ENCODE data around the gene PCDHB9. TPM values are rescaled to one million over a fixed set of nuclear protein-coding genes. Genes with fewer than 3 reads are reported as not detected.
"Not testable (repeated sequence)": the region's sequence is repeated elsewhere in the genome, so short reads cannot be mapped to it uniquely, and the experiment has no call there.

Gene PCDHB9
- total RNA-seq, 5 donors from 2014 or later (not counting 1 experiment from before 2014, with no cell fraction given) = 0.09 to 0.26 (median 0.23) TPM; not detected in 2

DNA sequence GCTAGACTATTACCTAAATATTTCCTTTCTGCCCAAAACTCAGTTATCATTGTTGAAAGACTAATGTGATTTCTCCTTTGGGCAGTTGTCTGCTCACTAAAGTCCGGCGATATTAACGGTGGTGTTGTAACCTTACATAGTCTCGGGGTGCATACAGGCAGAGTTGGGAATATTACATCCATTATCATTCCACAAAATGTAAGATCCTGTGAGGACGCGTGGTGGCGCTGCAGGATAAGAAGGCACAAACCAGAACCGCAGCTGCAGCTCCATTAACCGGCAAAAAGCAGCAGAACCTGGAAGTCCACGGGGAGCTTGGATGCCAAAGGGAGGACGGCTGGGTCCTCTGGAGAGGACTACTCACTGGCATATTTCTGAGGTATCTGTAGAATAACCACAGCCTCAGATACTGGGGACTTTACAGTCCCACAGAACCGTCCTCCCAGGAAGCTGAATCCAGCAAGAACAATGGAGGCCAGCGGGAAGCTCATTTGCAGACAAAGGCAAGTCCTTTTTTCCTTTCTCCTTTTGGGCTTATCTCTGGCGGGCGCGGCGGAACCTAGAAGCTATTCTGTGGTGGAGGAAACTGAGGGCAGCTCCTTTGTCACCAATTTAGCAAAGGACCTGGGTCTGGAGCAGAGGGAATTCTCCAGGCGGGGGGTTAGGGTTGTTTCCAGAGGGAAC, 26.8 kb downstream of the PCDHB9 start, which contains the start of gene PCDHB13:
PCDHB13 (plus strand) TSS at position 264 of the 684 bp plus-strand sequence; CDS start at position 469, 205 bp downstream.
- H3K4me3 ChIP-seq (ENCODE audit: control insufficient read depth in 1 of 2, extremely low read depth in 1 of 2, low read length in 1 of 2); H3K27ac ChIP-seq (ENCODE audit: low read length); H3K36me3 Mint-ChIP-seq; H3K4me1 ChIP-seq (ENCODE audit: control insufficient read depth in 1 of 2, extremely low read depth in 1 of 2, insufficient read depth in 2 of 2, low read length in 2 of 2); H3K27ac Mint-ChIP-seq; CTCF ChIA-PET; POLR2A ChIA-PET; H3K36me3 ChIP-seq (ENCODE audit: control insufficient read depth in 2 of 2, extremely low read depth in 1 of 2, insufficient read depth in 1 of 2, low read length in 1 of 2); H3K9me3 ChIP-seq; H3K4me1 Mint-ChIP-seq; ATAC-seq (replicated peaks in 1 of 4): not testable (repeated sequence)
- H3K4me3 Mint-ChIP-seq = peak within 1 kb of the TSS in 1 of 3 donors; percentile 44
- DNase-seq = peak in 6 of 35 experiments; percentile 2 to 48 (median 12)
- peaks cover 58 to 63% of the 10 kb centered on the region in 2 donors for H3K27me3 Mint-ChIP-seq
- WGBS (ENCODE audit: insufficient coverage) = no CpG with 5 or more reads among the region's 18 CpGs
- peaks cover 12 to 25% of the 10 kb centered on the region in 2 experiments for H3K27me3 ChIP-seq (replicated peaks in 1 of 2; ENCODE audit: control insufficient read depth in 2 of 2, extremely low read depth in 1 of 2, insufficient read depth in 2 of 2, low read length in 1 of 2)
- peaks cover 4 to 22% (median 18%) of the 10 kb centered on the region in 3 donors for H3K9me3 Mint-ChIP-seq

DNA sequence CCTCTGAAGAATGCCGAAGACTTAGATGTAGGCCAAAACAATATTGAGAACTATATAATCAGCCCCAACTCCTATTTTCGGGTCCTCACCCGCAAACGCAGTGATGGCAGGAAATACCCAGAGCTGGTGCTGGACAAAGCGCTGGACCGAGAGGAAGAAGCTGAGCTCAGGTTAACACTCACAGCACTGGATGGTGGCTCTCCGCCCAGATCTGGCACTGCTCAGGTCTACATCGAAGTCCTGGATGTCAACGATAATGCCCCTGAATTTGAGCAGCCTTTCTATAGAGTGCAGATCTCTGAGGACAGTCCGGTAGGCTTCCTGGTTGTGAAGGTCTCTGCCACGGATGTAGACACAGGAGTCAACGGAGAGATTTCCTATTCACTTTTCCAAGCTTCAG, 27.6 kb downstream of the PCDHB9 start:
- H3K9me3 ChIP-seq; H3K4me1 ChIP-seq (ENCODE audit: control insufficient read depth in 1 of 2, extremely low read depth in 1 of 2, insufficient read depth in 2 of 2, low read length in 2 of 2); ATAC-seq (replicated peaks in 1 of 4); CTCF ChIA-PET; H3K4me3 ChIP-seq (ENCODE audit: control insufficient read depth in 1 of 2, extremely low read depth in 1 of 2, low read length in 1 of 2); DNase-seq; H3K27ac ChIP-seq (ENCODE audit: low read length); H3K4me1 Mint-ChIP-seq; H3K36me3 Mint-ChIP-seq; H3K27ac Mint-ChIP-seq; H3K36me3 ChIP-seq (ENCODE audit: control insufficient read depth in 2 of 2, extremely low read depth in 1 of 2, insufficient read depth in 1 of 2, low read length in 1 of 2); H3K4me3 Mint-ChIP-seq: not testable (repeated sequence)
- peaks cover 54 to 59% of the 10 kb centered on the region in 2 donors for H3K27me3 Mint-ChIP-seq
- WGBS (ENCODE audit: insufficient coverage) = 62% methylated on average over 3 of the region's 12 CpGs
- POLR2A ChIA-PET = interaction anchor here in 1 of 2 donors (0.6 kb wide), 1 partner anchor 299 kb away, joined by 7 read pairs; no protein-coding TSS in a partner anchor
- H3K27me3 ChIP-seq (replicated peaks in 1 of 2; ENCODE audit: control insufficient read depth in 2 of 2, extremely low read depth in 1 of 2, insufficient read depth in 2 of 2, low read length in 1 of 2) = peaks cover 12 to 22% of the 10 kb centered on the region in 2 experiments
- H3K9me3 Mint-ChIP-seq = peaks cover 7 to 28% (median 26%) of the 10 kb centered on the region in 3 donors

DNA sequence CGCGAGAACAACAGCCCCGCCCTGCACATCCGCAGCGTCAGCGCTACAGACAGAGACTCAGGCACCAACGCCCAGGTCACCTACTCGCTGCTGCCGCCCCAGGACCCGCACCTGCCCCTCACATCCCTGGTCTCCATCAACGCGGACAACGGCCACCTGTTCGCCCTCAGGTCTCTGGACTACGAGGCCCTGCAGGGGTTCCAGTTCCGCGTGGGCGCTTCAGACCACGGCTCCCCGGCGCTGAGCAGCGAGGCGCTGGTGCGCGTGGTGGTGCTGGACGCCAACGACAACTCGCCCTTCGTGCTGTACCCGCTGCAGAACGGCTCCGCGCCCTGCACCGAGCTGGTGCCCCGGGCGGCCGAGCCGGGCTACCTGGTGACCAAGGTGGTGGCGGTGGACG, 28.5 kb downstream of the PCDHB9 start:
- H3K27me3 Mint-ChIP-seq = peaks cover 57 to 63% of the 10 kb centered on the region in 2 donors
- 41% methylated on average over 10 of the region's 40 CpGs for WGBS (ENCODE audit: insufficient coverage)
- POLR2A ChIA-PET; H3K4me3 Mint-ChIP-seq; H3K4me1 ChIP-seq (ENCODE audit: control insufficient read depth in 1 of 2, extremely low read depth in 1 of 2, insufficient read depth in 2 of 2, low read length in 2 of 2); H3K27ac ChIP-seq (ENCODE audit: low read length); H3K4me3 ChIP-seq (ENCODE audit: control insufficient read depth in 1 of 2, extremely low read depth in 1 of 2, low read length in 1 of 2); H3K4me1 Mint-ChIP-seq; H3K36me3 ChIP-seq (ENCODE audit: control insufficient read depth in 2 of 2, extremely low read depth in 1 of 2, insufficient read depth in 1 of 2, low read length in 1 of 2); ATAC-seq (replicated peaks in 1 of 4); H3K36me3 Mint-ChIP-seq; H3K27ac Mint-ChIP-seq; DNase-seq; CTCF ChIA-PET; H3K9me3 ChIP-seq: not testable (repeated sequence)
- H3K27me3 ChIP-seq (replicated peaks in 1 of 2; ENCODE audit: control insufficient read depth in 2 of 2, extremely low read depth in 1 of 2, insufficient read depth in 2 of 2, low read length in 1 of 2) = peaks cover 12 to 19% of the 10 kb centered on the region in 2 experiments
- peaks cover 10 to 35% (median 30%) of the 10 kb centered on the region in 3 donors for H3K9me3 Mint-ChIP-seq

- H3K4me1 Mint-ChIP-seq; H3K27ac ChIP-seq (ENCODE audit: low read length); H3K4me1 ChIP-seq (ENCODE audit: control insufficient read depth in 1 of 2, extremely low read depth in 1 of 2, insufficient read depth in 2 of 2, low read length in 2 of 2); H3K36me3 ChIP-seq (ENCODE audit: control insufficient read depth in 2 of 2, extremely low read depth in 1 of 2, insufficient read depth in 1 of 2, low read length in 1 of 2); CTCF ChIA-PET; H3K27ac Mint-ChIP-seq; H3K4me3 Mint-ChIP-seq; ATAC-seq (replicated peaks in 1 of 4); H3K36me3 Mint-ChIP-seq; H3K4me3 ChIP-seq (ENCODE audit: control insufficient read depth in 1 of 2, extremely low read depth in 1 of 2, low read length in 1 of 2); DNase-seq; POLR2A ChIA-PET; H3K9me3 ChIP-seq: not testable (repeated sequence)
- peaks cover 12 to 17% of the 10 kb centered on the region in 2 experiments for H3K27me3 ChIP-seq (replicated peaks in 1 of 2; ENCODE audit: control insufficient read depth in 2 of 2, extremely low read depth in 1 of 2, insufficient read depth in 2 of 2, low read length in 1 of 2)
- peaks cover 57 to 64% of the 10 kb centered on the region in 2 donors for H3K27me3 Mint-ChIP-seq
- WGBS (ENCODE audit: insufficient coverage) = no CpG with 5 or more reads among the region's 26 CpGs
- H3K9me3 Mint-ChIP-seq = peaks cover 10 to 34% (median 28%) of the 10 kb centered on the region in 3 donors
Observed at GRCh38 chr5:141216035-141216434, 29.1 kb downstream of the PCDHB9 start.

DNA sequence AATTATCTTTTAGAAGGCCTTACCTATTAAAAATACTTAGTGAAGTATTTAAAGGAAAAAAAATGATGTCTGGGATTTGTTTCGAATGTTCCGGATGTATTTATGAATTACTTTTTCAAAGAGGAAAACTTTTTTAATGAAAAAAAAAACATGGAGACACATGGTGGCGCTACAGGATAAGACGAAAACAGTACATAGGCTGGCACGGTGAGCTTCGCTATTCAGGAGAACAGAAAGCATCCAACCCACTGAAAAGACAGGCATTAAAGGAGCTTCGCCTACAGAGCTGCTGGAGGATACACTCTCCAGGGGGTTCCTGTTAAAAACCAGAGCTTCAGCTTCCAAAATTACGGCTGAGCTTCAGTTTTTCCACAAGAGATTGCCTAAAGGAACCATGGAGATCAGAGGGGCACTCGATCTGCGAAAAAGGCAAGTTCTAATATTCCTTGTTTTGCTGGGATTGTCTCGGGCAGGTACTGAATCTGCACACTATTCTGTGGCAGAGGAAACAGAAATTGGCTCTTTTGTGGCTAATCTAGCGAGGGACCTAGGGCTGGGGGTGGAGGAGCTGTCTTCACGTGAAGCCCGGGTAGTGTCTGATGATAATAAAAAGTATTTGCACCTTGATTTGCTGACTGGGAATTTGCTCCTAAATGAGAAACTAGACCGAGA, 36.3 kb downstream of the PCDHB9 start, which contains the start of gene PCDHB14:
PCDHB14 (plus strand) TSS at position 232 of the 672 bp plus-strand sequence; CDS start at position 395, 163 bp downstream.
- Mint-ChIP-seq H3K9me3 (peaks cover 6 to 31% (median 25%) of the 10 kb centered on the region in 3 donors), H3K27ac (no peak within 1 kb of the TSS), H3K27me3 (peaks cover 57 to 64% of the 10 kb centered on the region in 2 donors), H3K4me1 (peaks cover 0 to 7% (median 6%) of the 10 kb centered on the region in 3 donors), H3K4me3 (peak within 1 kb of the TSS in 2 of 3 donors; percentile 4 to 26), H3K36me3 (peaks cover 3% of the 10 kb centered on the region)
- Histone ChIP-seq H3K27ac (ENCODE audit: low read length) (no peak within 1 kb of the TSS), H3K4me1 (ENCODE audit: control insufficient read depth in 1 of 2, extremely low read depth in 1 of 2, insufficient read depth in 2 of 2, low read length in 2 of 2) (no peaks in the 10 kb centered on the region), H3K9me3 (no peaks in the 10 kb centered on the region), H3K36me3 (ENCODE audit: control insufficient read depth in 2 of 2, extremely low read depth in 1 of 2, insufficient read depth in 1 of 2, low read length in 1 of 2) (no peaks in the 10 kb centered on the region), H3K27me3 (replicated peaks in 1 of 2; ENCODE audit: control insufficient read depth in 2 of 2, extremely low read depth in 1 of 2, insufficient read depth in 2 of 2, low read length in 1 of 2) (peaks cover 4 to 24% of the 10 kb centered on the region in 2 experiments), H3K4me3 (ENCODE audit: control insufficient read depth in 1 of 2, extremely low read depth in 1 of 2, low read length in 1 of 2) (no peak within 1 kb of the TSS)
- CTCF ChIA-PET = interaction anchor here (1.2 to 1.5 kb wide), 4 partner anchors 9 to 341 kb away, joined by 3 to 16 read pairs (median 4); no protein-coding TSS in a partner anchor
- DNase-seq (peak in 1 of 35 experiments; percentile 40), ATAC-seq (replicated peaks in 1 of 4) (no peak)
- 29% methylated on average over 14 of the region's 15 CpGs for WGBS (ENCODE audit: insufficient coverage)
- POLR2A ChIA-PET = no interaction called here

- H3K36me3 Mint-ChIP-seq; H3K4me3 ChIP-seq (ENCODE audit: control insufficient read depth in 1 of 2, extremely low read depth in 1 of 2, low read length in 1 of 2); H3K36me3 ChIP-seq (ENCODE audit: control insufficient read depth in 2 of 2, extremely low read depth in 1 of 2, insufficient read depth in 1 of 2, low read length in 1 of 2); ATAC-seq (replicated peaks in 1 of 4); H3K9me3 ChIP-seq; POLR2A ChIA-PET; H3K4me1 Mint-ChIP-seq; DNase-seq; H3K27ac Mint-ChIP-seq; H3K4me1 ChIP-seq (ENCODE audit: control insufficient read depth in 1 of 2, extremely low read depth in 1 of 2, insufficient read depth in 2 of 2, low read length in 2 of 2); H3K4me3 Mint-ChIP-seq; CTCF ChIA-PET; H3K27ac ChIP-seq (ENCODE audit: low read length): not testable (repeated sequence)
- peaks cover 4 to 19% of the 10 kb centered on the region in 2 experiments for H3K27me3 ChIP-seq (replicated peaks in 1 of 2; ENCODE audit: control insufficient read depth in 2 of 2, extremely low read depth in 1 of 2, insufficient read depth in 2 of 2, low read length in 1 of 2)
- H3K9me3 Mint-ChIP-seq = peaks cover under 1 to 24% (median 14%) of the 10 kb centered on the region in 3 donors
- WGBS (ENCODE audit: insufficient coverage) = 25% methylated on average over 11 of the region's 40 CpGs
- peaks cover 44 to 54% of the 10 kb centered on the region in 2 donors for H3K27me3 Mint-ChIP-seq
Observed at GRCh38 chr5:141224844-141225243, 37.9 kb downstream of the PCDHB9 start.

Measured in T-cell (primary cell).